Measurements from ENCODE around the gene KLK15. TPM values are rescaled to one million over a fixed set of nuclear protein-coding genes. Genes with fewer than 3 reads are reported as not detected.

Gene KLK15
- total RNA-seq, 4 donors from 2014 or later: not detected

DNA sequence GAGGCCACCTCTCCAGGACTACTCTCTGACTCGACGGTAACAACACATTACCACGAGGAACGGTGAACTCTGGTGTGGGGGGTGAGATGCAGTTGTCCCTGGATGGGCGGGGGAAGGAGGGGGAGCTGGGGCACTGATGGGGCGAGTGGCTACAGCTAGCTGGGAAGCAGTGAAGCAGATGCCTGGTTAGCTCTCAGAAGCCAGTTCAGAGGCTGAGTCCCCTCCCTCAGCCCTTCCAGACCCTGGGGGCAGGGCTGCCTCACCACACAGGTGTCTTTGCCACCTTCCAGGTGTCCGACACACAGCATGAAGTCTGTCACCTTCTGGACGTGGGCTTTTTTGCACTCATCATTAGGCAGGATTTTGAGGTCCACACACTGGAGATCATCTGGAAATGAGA, 13.7 kb downstream of the KLK15 start:
- peaks cover 0 to 19% (median 0%) of the 10 kb centered on the region in 3 donors for H3K4me1 ChIP-seq
- WGBS, 2 donors (ENCODE audit: low coverage in 1 of 2): 0 to 13% methylated on average over 1 to 7 of the region's 8 CpGs
- TF ChIP-seq EP300 (IDR thresholded peaks at IDR 0.05) (no peak), POLR2A (IDR thresholded peaks at IDR 0.05) (no peak), CTCF (IDR thresholded peaks at IDR 0.05) (no peak), POLR2AphosphoS5 (IDR thresholded peaks at IDR 0.05) (no peak)
- no peak overlapping the region for H3K4me3 ChIP-seq
- H3K9me3 ChIP-seq: no peaks in the 10 kb centered on the region
- ATAC-seq: no peak
- H3K27ac ChIP-seq: no peak overlapping the region
- peaks cover 99% of the 10 kb centered on the region for H3K27me3 ChIP-seq
- no peaks in the 10 kb centered on the region for H3K36me3 ChIP-seq

DNA sequence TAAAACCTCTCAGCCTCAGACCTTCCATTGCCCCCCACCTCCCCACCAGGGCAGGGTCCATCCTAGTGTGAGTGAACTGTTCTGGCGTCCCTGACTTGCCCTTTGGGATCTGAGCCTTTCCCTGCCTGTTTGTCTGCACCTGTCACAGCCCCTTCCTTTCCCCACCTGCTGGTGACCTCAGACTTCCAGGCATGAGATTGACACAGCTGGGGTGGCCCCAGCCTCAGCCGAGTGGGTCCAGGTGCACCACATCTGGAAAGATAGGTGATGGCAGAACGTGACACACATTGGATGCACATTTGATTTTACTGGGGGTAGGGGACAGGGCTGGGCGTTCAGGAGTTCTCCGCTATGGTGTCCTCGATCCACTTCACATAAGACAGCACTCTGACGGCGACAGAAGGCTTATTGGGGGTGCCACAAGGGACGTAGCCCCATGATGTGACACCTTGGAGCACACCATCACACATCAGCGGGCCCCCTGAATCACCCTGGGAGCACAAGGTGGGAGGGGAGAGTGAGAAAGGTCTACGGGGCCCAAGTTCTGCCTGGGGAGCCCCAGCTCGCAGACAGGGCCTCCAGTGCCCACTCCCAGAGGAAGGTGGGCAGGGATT, 14.4 kb downstream of the KLK15 start:
- ATAC-seq: no peak
- H3K36me3 ChIP-seq: no peaks in the 10 kb centered on the region
- H3K27me3 ChIP-seq: peaks cover 99% of the 10 kb centered on the region
- H3K4me1 ChIP-seq: peaks cover 0 to 19% (median 0%) of the 10 kb centered on the region in 3 donors
- H3K27ac ChIP-seq: no peak overlapping the region
- 23% methylated on average over 2 of the region's 12 CpGs; no CpG with 5 or more reads in 1 of the 2 donors for WGBS, 2 donors (ENCODE audit: low coverage in 1 of 2)
- no peaks in the 10 kb centered on the region for H3K9me3 ChIP-seq
- TF ChIP-seq POLR2A (IDR thresholded peaks at IDR 0.05) (no peak), POLR2AphosphoS5 (IDR thresholded peaks at IDR 0.05) (no peak), CTCF (IDR thresholded peaks at IDR 0.05) (no peak), EP300 (IDR thresholded peaks at IDR 0.05) (no peak)
- no peak overlapping the region for H3K4me3 ChIP-seq

DNA sequence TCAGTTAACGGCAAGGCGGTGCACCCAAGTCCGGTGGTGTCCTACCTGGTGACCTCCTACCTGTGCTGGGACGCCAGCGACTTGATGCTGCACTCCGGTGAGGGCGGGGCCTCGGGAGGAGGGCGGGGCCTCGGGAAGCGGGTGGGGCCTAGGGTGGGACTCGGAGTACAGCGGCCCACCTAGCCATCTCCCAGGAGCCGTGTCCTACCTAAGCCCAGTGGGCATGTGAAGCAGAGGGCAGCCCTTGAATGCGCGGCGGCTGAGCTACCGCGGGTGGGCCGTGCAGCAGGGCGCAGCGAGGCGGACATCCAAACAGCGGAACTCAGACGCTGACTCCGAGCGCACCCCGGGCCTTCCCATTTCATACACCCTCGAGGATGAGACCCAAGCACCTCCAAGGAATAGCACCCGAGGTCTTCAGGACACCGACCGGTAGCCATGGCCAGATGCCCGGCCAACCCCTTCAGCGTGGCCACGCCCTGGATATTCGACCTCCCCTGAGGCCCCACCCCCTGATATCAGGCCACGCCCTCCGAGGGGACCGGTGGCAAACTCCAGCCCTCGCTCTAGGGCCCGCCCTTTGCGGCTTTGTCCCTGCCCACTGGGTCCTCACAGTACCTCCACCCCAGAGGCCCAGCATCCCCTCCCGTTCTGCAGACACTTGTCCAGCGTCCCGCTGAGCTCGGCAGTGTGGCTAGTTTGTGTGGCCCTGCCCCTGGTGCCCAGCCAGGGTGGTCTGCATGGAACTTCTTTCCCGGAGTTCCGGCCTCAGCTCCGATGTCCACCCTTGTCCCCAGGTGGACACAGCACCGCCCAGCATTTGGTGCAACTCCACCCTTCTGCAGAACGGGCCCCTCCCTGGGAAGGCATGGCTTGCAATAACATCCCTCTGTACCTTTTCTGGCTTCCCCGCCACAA, 15.2 kb downstream of the KLK15 start:
- H3K9me3 ChIP-seq: no peaks in the 10 kb centered on the region
- 9 to 38% methylated on average over 4 to 16 of the region's 52 CpGs for WGBS, 2 donors (ENCODE audit: low coverage in 1 of 2)
- peaks cover 98% of the 10 kb centered on the region for H3K27me3 ChIP-seq
- H3K36me3 ChIP-seq: no peaks in the 10 kb centered on the region
- H3K4me3 ChIP-seq: peak overlapping the region in 1 of 2 donors; percentile 28
- peaks cover 0 to 19% (median 0%) of the 10 kb centered on the region in 3 donors for H3K4me1 ChIP-seq
- no peak overlapping the region for H3K27ac ChIP-seq
- no peak for TF ChIP-seq POLR2A (IDR thresholded peaks at IDR 0.05)
- no peak for TF ChIP-seq POLR2AphosphoS5 (IDR thresholded peaks at IDR 0.05)
- no peak for TF ChIP-seq EP300 (IDR thresholded peaks at IDR 0.05)
- TF ChIP-seq CTCF (IDR thresholded peaks at IDR 0.05): no peak
- no peak for ATAC-seq

- peaks cover 91% of the 10 kb centered on the region for H3K27me3 ChIP-seq
- H3K9me3 ChIP-seq: no peaks in the 10 kb centered on the region
- H3K36me3 ChIP-seq: no peaks in the 10 kb centered on the region
- no peak overlapping the region for H3K4me3 ChIP-seq
- no peak for ATAC-seq
- no peak for TF ChIP-seq EP300 (IDR thresholded peaks at IDR 0.05)
- no peak for TF ChIP-seq POLR2A (IDR thresholded peaks at IDR 0.05)
- no peak for TF ChIP-seq POLR2AphosphoS5 (IDR thresholded peaks at IDR 0.05)
- TF ChIP-seq CTCF (IDR thresholded peaks at IDR 0.05): no peak
- no peak overlapping the region for H3K27ac ChIP-seq
- WGBS, 2 donors (ENCODE audit: low coverage in 1 of 2): 80 to 83% methylated on average over 1 of the region's 1 CpG
- H3K4me1 ChIP-seq: peaks cover 0 to 12% (median 0%) of the 10 kb centered on the region in 3 donors
Observed at GRCh38 chr19:50815439-50815838, 17.9 kb downstream of the KLK15 start.

Data from gastroesophageal sphincter (tissue), 4 donors.